GM19240 (cell line): ENCODE measurements around the gene DHRS2.
"Not testable (repeated sequence)": the region's sequence is repeated elsewhere in the genome, so short reads cannot be mapped to it uniquely, and the experiment has no call there.

ENCODE experiments used
- DNase-seq: peaks from one replicate; pipeline ENCODE4 v3.0.0; 2011; ENCODE audit warnings: low spot score; ENCODE audit not compliant: insufficient read length

DHRS2 gene

GRCh38 chr14:23632461-23633159 lies 3.6 kb upstream of the DHRS2 start:
- DNase-seq: no peak

- no peak for DNase-seq
Measured at GRCh38 chr14:23633160-23633701, 2.9 kb upstream of the DHRS2 start.

DNA sequence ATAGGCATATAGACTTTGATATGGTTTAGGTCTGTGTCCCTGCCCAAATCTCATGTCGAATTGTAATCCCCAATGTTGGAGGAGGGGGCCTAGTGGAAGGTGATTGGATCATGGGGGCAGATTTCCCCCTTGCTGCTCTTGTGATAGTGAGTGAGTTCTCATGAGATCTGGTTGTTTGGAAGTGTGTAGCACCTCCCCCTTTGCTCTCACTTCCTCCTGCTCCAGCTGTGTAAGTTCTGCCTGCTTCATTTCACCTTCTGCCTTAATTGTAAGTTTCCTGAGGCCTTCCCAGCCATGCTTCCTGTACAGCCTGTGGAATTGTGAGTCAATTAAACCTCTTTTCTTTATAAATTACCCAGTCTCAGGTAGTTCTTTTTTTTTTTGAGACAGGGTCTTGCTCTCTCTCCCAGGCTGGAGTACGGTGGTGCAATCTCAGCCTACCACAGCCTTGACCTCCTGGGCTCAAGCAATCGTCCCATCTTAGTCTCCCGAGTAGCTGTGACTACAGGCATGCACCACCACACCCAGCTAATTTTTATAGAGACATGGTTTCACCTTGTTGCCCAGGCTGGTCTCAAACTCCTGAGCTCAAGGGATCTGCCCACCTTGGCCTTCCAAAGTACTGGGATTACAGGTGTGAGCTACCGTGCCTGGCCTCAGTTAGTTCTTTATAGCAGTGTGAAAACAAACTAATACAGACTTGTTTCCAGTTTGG lies 1.3 kb upstream of the DHRS2 start:
- not testable (repeated sequence) for DNase-seq

DNA sequence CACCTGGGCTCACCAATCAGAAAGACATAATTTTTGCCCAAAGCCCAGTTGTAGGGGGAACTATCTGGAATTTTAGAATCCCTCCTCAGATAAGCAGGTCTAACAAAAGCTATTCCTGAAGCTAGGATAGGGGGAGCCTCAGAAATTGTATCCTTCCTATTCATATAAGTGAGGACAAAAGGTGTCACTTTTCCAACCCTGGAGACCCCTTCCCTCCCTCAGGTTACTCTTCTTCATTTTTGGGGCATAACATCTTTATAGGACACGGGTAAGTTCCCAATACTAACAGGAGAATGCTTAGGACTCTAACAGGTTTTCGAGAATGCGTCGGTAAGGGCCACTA lies 1.1 kb downstream of the DHRS2 start:
- not testable (repeated sequence) for DNase-seq

DNA sequence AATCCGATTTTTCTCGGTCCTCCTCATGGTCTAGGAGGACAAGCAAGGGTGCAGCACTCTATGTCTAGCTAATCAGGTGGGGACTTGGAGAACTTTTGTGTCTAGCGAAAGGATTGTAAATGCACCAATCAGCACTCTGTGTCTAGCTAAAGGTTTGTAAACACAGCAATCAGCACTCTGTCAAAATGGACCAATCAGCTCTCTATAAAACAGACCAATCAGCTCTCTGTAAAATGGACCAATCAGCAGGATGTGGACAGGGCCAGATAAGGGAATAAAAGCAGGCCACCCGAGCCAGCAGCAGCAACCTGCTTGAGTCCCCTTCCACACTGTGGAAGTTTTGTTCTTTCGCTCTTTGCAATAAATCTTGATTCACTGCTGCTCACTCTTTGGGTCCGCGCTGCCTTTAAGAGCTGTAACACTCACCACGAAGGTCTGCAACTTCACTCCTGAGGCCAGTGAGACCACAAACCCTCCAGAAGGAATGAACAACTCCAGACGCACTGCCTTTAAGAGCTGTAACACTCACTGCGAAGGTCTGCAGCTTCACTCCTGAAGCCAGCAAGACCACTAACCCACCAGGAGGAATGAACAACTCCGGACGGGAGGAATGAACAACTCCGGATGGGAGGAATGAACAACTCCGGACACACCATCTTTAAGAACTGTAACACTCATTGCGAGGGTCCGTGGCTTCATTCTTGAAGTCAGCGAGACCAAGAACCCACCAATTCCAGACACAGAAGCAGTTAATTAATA lies 1.7 kb downstream of the DHRS2 start:
- DNase-seq: not testable (repeated sequence)

- no peak for DNase-seq
Measured at GRCh38 chr14:23638414-23639047, 2.4 kb downstream of the DHRS2 start.

DNA sequence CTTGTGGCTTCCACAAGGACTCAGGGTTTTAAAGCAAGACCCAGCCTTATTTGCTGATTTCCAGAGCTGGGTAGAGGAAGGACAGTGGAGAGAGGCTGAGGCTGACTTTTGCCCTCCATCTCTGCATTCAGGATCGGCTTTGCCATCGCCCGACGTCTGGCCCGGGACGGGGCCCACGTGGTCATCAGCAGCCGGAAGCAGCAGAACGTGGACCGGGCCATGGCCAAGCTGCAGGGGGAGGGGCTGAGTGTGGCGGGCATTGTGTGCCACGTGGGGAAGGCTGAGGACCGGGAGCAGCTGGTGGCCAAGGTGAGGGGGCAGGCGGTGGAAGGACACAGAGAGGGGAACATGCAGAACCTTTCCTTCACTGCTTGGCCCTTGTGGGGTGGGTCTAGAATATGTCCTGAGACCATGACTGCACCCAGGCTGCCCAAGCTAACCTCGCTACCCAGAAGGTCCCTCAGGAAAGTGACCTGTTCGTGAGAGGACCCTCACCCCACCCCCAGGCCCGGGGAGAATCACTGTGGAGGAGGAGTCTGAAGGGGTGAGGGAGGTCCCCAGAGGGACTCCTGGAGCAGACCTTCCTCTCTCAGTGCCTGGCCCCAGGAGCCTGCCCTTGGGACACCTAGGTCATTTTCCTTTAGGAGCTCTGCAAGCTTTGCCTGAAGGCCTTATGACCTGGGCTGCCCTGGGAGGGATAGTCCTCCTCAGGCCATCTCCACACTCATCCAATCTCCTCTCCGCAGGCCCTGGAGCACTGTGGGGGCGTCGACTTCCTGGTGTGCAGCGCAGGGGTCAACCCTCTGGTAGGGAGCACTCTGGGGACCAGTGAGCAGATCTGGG lies 3.1 kb downstream of the DHRS2 start:
- DNase-seq: no peak

- DNase-seq: no peak
Measured at GRCh38 chr14:23639891-23640523, 3.8 kb downstream of the DHRS2 start.

GRCh38 chr14:23640524-23641141 lies 4.5 kb downstream of the DHRS2 start:
- no peak for DNase-seq

- no peak for DNase-seq
Measured at GRCh38 chr14:23641180-23641914, 5.2 kb downstream of the DHRS2 start.

DNA sequence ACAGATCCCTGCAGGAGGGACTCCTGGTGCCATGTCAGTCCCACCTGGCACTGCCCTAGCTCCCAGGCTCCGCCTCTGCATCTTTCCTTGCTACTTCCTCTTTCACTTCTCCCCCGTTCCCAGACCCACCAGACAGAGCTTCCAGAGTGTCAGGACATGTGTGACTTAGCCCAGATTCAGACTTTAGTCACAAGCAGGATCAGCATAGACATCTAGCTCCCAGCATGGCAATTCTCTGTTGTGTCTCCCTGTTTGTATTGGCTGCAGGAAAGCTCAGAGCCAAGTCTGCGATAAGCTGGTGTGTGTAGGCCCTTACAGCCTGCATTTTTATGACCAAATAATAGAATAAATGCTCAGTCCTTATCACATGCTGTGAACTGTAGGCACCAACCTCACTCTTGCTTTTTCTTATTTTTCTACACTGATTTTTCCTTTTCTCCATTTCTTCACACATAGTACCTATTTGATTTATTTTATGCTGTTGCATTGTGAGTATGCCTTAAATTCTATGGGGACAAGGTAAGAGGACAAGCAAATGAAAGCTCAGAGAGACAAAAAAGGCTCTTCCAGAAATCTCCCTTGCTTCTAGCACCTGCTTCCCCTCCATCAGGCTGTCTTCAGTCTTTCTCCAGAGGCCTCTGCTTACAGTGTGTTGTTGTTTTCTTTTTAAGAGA lies 5.9 kb downstream of the DHRS2 start:
- no peak for DNase-seq

DNA sequence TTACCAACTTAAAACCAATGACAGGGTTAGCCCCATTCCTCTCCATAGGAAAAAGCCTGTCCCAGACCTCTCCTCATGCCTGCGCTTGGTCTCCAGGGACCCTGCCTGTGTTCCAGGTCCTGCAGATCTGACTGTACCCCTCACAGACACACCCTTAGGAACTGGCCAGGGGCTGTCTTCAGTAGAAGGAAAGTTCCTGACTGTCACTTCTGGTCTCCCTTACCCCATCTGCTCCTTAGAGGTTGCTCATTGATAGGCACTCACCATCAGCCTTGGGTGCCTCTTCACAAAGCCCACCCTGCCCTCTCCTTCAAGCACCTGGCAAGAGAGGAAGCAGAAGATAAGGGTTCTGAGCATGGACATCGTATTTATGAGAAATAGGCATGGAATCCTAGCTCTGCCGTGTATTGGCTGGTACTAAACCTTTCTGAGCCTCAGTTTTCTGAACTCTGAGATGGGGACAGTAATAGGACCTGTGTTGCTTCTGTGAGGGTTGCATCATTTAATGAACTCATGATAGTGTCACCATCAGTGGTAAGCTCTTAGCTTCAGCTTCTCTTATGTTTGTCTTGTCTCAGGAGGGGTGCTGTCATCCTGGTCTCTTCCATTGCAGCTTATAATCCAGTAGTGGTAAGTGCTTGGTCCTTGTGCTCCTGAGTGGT lies 7.5 kb downstream of the DHRS2 start:
- no peak for DNase-seq

DNA sequence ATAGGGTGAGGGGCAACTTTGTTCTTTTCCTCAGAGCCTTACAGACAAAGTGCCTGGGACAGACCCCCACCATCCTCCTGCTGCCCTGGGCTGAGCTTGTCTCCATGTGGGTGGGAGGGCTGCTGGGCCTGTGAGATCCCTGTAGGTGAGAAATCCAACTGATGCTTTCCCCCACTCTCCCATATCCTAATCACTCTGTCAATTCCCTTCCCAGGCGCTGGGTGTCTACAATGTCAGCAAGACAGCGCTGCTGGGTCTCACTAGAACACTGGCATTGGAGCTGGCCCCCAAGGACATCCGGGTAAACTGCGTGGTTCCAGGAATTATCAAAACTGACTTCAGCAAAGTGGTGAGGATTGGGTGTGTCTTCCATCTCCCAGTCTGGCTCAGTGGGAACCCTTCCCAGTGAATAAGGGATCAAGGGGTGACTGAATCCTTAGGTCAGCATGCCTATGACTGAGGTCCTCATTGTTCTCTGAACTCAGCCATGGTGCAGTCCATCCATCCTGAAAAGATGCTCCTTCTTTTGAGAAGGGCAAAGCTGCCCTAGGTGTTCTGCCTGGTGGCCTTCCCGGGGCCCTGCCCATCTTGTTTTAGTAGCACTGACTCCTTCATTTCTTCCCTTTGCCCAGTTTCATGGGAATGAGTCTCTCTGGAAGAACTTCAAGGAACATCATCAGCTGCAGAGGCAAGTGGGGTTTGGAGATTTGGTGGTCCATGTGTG lies 8.2 kb downstream of the DHRS2 start:
- no peak for DNase-seq

DNA sequence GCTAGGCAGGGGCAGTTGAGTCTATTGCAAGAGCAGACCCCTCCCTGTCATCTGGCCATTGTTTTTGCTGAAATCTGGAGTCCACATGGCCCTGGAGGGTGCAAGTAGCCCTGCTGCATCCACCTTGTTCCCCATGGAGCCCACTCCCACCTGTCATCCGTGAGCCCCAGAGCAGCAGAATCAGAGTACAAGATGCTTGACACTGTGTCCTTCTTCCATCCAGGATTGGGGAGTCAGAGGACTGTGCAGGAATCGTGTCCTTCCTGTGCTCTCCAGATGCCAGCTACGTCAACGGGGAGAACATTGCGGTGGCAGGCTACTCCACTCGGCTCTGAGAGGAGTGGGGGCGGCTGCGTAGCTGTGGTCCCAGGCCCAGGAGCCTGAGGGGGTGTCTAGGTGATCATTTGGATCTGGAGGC lies 8.8 kb downstream of the DHRS2 start:
- no peak for DNase-seq

DNA sequence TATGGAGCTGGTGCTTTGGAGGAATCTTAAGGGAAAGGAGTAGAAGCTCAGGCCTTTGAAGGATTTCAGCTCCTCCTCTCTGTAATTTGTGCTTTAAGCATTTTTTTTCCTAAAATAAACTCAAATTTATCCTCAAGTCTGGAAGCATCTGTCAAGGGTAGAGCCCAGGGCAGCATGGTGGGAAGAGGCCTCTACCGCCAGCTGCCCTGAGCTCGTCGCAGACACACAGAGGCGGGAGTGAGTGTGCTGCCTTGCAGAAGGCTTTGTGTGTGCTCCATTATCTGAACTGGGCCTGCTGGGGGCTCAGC lies 9.3 kb downstream of the DHRS2 start:
- DNase-seq: no peak

- DNase-seq: no peak
Measured at GRCh38 chr14:23645812-23646647, 9.9 kb downstream of the DHRS2 start.
